Measurements from ENCODE around the gene RPL39L. TPM values are rescaled to one million over a fixed set of nuclear protein-coding genes. Genes with fewer than 3 reads are reported as not detected.

RPL39L gene
- total RNA-seq, 4 donors from 2014 or later, result 2.0 to 11.6 (median 8.2) TPM

GRCh38 chr3:187165144-187165543 lies 25.8 kb upstream of the RPL39L start:
- no peak for ATAC-seq (ENCODE audit: low FRiP score)
- TF ChIP-seq CTCF (IDR thresholded peaks at IDR 0.05), result no peak

GRCh38 chr3:187162265-187162953 lies 23.1 kb upstream of the RPL39L start:
- no peak for DNase-seq (ENCODE audit: low spot score)
- TF ChIP-seq CTCF (IDR thresholded peaks at IDR 0.05), result no peak
- ATAC-seq (ENCODE audit: low FRiP score), result no peak

More at GRCh38 chr3:187165144-187165543, 25.8 kb upstream of the RPL39L start:
- no peak for DNase-seq (ENCODE audit: low spot score)

- TF ChIP-seq CTCF (IDR thresholded peaks at IDR 0.05), result no peak
- DNase-seq (ENCODE audit: low spot score) (no peak), ATAC-seq (ENCODE audit: low FRiP score) (no peak)
These were observed 22.3 kb upstream of the RPL39L start for GRCh38 chr3:187161556-187161955.

- no peak for DNase-seq (ENCODE audit: low spot score)
- no peak for ATAC-seq (ENCODE audit: low FRiP score)
- TF ChIP-seq CTCF (IDR thresholded peaks at IDR 0.05), result no peak
These were observed 11.3 kb upstream of the RPL39L start for GRCh38 chr3:187150599-187150998.

- DNase-seq (ENCODE audit: low spot score), result no peak
- no peak for TF ChIP-seq CTCF (IDR thresholded peaks at IDR 0.05)
- no peak for ATAC-seq (ENCODE audit: low FRiP score)
These were observed 10.9 kb upstream of the RPL39L start for GRCh38 chr3:187150186-187150585.

- TF ChIP-seq CTCF (IDR thresholded peaks at IDR 0.05), result no peak
- ATAC-seq (ENCODE audit: low FRiP score) (no peak), DNase-seq (ENCODE audit: low spot score) (no peak)
These were observed 7.1 kb upstream of the RPL39L start for GRCh38 chr3:187146389-187146788.

GRCh38 chr3:187145149-187145895 lies 6.0 kb upstream of the RPL39L start:
- no peak for ATAC-seq (ENCODE audit: low FRiP score)

More at GRCh38 chr3:187145149-187145895, 6.0 kb upstream of the RPL39L start:
- no peak for TF ChIP-seq CTCF (IDR thresholded peaks at IDR 0.05)
- DNase-seq (ENCODE audit: low spot score), result no peak
